HUDEP-2 (cell line): ENCODE measurements around the gene ATP11A.

Experiments
- DNase-seq, 76 experiments: peaks; one replicate each; lab custom pipeline; 2025; ENCODE audit not compliant: unreplicated experiment in 76 of 76; lab: John Stamatoyannopoulos, UW

Gene ATP11A

DNA sequence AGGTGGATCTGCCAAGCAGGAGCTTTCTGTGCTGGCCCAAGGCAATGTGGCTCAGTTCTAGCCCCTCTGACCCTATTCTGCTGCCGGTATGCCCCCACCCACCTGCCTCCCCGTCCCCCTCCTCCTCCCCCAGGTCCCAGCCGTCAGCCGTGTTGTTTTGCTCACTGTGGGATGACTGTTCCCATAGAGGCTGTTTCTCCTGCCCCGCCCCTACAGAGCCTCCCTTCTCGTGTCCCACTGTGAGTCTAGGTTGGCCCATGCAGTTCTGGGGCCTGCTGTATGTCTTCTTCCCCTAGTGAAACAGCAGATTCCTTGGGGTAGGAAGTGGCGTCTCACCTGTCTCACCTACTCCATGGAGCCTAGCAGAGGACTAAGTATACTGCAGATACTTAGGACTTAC is 48.8 kb downstream of the ATP11A start:
- DNase-seq: no peak

- no peak for DNase-seq
Measured at GRCh38 chr13:112740502-112741131, 50.8 kb downstream of the ATP11A start.

- no peak for DNase-seq
Measured at GRCh38 chr13:112741185-112741755, 51.4 kb downstream of the ATP11A start.

- DNase-seq: no peak
Measured at GRCh38 chr13:112741835-112742570, 52.2 kb downstream of the ATP11A start.

DNA sequence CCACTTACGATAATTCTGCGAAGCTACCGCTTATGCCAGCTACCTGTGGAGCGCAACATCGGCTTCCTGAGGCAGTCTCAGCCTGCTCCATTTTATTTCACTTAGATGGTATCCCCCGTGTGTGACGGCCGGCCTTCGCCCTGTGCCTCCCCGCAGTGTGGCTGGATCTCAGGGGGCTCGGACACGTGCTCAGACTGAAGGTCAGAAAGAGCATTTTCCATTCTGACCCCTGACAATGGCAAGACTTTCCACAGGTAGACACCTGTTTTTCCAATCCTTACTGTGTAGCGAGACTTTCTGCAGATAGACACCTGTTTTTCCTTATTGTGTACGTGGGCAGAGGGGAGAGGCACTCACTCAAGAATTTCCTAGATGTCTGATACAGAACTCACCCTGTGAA is 52.7 kb downstream of the ATP11A start:
- DNase-seq: no peak

- DNase-seq: no peak
Measured at GRCh38 chr13:112743451-112744167, 53.8 kb downstream of the ATP11A start.

DNA sequence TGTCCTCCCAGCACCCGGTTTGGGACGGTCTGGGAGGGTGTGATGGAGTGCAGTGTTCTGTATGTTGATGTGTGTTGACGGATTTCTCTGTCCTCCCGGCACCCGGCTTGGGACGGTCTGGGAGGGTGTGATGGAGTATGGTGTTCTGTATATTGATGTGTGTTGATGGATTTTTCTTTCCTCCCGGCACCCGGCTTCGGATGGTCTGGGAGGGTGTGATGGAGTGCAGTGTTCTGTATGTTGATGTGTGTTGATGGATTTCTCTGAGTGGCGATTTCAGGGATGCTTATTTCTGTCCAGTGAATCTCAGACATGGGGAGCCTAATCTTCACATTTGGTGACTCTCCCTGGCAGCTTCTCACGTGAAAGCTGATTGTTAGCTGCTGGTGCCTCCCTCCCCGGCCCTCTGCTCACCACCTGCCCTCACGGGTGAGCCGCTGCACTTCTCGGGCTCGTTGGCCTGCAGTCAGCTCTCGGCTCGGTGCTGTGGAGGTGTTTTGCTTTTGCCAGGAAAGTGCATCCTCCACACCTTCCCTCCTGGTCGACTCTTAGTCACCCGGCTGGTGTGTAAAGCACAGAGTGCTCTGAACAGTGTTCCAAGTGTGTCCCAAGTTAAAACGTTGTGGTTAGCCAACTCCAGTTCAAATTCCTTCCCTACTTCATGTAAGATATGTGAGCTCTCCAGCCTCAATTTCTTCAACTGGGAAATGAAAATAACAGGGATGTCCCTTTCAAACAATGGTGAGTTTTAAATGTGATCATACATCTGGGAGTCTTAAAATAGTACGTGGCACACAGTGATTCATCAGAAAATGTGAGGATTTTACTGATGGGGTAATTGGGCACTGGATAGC is 54.6 kb downstream of the ATP11A start:
- DNase-seq: no peak

GRCh38 chr13:112746044-112746443 is 56.2 kb downstream of the ATP11A start:
- DNase-seq: no peak

- DNase-seq: no peak
Measured at GRCh38 chr13:112747256-112747655, 57.4 kb downstream of the ATP11A start.

GRCh38 chr13:112748947-112749735 is 59.3 kb downstream of the ATP11A start:
- no peak for DNase-seq

DNA sequence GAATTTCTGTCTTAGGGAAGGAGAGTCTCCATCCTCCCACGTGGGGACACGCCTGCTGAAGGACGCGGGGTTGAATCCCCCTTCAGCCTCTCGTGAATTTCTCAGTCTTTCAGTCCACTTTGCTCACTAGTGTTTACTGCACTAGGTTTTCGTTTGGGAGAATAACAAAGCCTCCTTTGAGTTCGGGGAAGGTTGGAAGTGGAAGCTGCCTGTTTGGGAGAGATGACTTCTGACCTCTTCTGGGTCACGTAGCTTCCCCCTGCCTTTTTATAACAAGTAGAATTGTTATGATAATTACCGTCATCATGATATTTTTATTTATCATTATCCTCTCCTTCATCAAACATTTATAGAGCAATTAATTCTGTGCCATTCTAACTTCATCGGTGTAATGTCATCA is 60.7 kb downstream of the ATP11A start:
- no peak for DNase-seq

- DNase-seq: no peak
Measured at GRCh38 chr13:112751617-112752016, 61.8 kb downstream of the ATP11A start.

- DNase-seq: no peak
Measured at GRCh38 chr13:112752211-112752610, 62.4 kb downstream of the ATP11A start.

DNA sequence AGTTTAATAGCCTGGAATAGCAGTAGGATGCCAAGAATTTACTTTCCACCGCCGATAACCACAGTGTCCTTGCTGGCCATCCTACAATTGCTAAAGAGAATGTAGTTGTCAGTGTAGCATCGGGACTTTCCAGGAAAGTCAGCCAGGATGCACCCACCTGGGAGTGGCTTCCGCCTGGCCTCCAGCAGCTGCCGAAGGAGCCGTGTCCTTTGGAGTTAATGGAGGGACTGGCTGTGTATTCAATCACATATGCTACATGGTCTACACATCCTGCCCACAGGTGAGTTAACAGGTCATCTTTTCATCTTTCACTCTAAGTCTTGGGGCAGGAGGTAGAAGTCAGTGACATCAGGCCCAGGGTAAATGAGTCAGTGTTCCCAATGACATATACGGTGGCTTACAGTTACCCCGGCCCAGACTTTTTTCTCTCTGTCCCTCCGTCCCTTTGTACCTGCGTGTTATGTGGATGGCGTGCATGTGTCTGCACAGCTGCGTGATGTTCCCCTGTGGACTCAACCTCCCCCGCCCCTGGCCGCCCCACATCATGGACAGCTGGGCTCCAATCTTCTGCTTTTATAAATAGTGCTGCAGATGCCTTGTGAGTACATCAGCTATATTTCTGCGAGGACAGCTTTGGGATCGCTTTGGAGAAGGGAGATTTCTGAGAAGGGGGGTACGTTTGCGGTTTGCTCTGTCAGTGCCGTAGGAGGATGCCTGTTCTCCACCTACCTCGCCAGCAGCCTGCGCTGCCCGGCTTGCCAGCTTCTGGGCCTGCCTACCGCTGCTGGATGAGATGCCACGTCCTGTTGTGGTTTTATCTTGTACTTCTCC is 63.1 kb downstream of the ATP11A start:
- DNase-seq: no peak

- DNase-seq: no peak
Measured at GRCh38 chr13:112753833-112754232, 64.0 kb downstream of the ATP11A start.

GRCh38 chr13:112754281-112755025 is 64.6 kb downstream of the ATP11A start:
- no peak for DNase-seq

GRCh38 chr13:112755331-112755730 is 65.5 kb downstream of the ATP11A start:
- DNase-seq: no peak

DNA sequence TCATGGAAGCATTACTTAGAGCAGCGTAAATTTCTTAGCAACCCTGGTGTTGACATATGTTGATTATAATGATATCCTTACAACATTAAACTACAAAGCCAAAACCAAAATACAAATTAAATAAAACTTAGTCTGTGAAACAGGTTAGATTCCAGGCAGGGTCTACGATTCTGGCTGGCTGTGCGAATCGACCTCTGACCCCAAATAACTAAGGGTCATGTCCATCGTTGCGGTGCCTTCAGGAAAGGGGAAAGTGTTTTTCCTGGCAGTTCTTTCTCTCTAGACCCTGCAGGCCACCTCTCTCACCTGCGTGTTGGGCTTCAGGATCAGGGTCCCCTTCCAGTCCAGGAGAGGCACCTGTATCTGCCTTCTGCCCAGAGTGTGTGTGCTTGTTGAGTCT is 66.2 kb downstream of the ATP11A start:
- DNase-seq: no peak
